ENCODE measurements around the gene SFN. TPM values are rescaled to one million over a fixed set of nuclear protein-coding genes. Genes with fewer than 3 reads are reported as not detected.
A peak's percentile ranks its signal among the peaks of the same experiment; 100 is the strongest.
"Not testable (repeated sequence)": the region's sequence is repeated elsewhere in the genome, so short reads cannot be mapped to it uniquely, and the experiment has no call there.

Gene SFN
- polyA plus RNA-seq, 3 donors = 0.65 to 1.1 (median 0.73) TPM

DNA sequence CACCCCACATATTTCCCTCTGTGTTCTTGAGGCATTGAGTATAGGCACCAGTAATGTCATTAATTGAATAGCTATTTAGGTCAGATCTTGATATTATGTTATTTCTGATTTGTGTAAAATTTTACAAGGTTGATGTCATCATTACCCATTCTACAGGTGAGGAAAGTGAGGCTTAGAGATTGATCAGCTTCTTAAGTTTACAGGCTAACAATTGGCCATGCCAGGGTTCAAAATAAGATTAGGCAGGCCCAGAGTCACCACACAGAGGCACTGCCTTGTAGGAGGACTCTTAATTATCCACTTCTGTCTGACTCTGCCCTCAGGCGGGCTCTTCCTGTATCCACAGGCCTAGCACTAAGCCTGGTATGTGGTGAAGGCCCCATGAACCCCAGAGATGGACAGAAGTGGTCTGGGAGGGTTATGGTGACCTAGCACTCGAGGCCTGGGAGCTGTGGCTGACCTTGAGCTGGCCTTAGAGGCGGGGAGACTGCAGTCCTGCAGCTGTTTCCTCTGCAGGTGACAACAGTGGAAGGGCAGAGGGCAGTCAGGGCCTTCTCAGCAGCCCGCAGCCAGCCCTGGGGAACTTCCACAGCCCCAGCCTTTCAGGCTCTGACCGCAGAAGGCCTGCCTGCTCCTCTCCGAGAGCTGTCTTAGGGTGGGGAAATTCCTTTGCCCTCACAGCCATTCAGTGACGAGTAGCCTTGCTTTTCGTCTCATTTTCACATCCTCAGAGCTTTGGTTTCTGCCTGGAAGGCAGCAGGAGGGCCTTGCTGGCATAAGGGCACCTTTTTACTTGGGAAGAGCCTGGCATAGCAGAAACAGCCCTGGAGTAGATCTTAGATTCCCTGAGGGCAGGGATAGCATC, 24.2 kb upstream of the SFN start:
- no peak for DNase-seq

DNA sequence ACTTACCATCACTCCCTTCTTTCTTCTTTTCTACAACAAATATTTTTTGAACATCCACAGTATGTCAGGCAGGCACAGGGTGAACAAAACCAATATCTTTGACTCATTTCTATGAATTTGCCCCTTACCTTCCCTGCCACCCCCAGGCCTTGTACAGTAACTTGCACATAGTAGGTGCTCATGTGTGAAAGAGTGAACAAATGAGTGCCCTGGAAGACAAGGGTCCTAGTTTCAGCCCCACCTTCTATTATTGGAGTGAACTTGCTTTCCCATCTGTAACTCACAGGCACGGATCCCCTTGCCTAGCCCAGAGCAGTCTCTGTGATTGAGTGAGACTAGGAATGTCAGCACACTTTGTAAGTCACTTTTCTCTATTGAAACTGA, 23.6 kb upstream of the SFN start:
- DNase-seq = no peak

DNA sequence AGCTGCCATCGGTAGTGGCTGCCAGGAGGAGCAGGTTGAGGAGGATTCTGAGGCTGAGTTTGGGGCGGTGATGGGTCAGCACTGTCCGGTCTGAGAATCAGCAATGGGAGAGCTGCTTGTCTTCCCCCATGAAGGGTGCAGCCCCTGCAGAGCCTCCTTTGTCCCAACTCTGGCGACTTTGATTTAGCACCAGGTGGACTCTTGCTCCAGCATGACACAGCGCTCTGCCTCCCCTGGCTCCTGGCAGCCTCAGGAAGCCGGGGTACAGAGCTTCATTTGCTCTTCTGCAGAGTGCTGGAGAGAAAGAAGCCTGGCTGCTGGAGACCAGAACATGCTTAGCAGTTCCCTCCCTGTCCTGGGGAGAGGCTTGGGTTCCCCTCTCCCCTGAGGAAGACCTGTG, 23.2 kb upstream of the SFN start:
- no peak for DNase-seq

DNA sequence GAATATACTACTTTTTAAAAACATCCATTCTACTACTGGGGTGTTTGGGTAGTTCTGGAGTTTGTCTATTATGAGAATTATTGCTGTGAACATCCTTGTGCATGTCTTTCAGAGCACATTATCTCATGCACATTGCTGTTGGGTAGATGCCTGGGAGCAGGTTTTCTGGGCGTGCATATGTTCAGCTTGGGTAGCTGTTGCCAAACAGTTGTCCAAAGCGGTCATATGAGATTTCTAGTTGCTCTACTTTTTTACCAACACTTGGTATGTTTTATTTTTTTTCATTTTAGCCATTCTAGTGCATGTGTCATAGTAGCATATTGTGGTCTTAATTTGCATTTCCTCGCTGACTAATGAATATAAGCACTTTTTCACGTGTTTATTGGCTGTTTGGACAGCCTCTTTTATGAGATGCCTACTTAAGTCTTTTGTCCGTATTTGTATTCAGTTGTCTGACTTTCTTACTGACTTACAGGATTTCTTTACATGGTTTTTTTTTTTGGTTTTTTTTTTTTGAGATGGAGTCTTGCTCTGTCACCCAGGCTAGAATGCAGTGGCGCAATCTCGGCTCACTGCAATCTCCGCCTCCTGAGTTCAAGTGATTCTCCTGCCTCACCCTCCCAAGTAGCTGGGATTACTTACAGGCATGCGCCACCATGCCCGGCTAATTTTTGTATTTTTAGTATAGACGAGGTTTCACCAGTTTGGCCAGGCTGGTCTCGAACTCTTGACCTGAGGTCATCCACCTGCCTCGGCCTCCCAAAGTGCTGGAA, 18.3 kb upstream of the SFN start:
- no peak for DNase-seq

DNA sequence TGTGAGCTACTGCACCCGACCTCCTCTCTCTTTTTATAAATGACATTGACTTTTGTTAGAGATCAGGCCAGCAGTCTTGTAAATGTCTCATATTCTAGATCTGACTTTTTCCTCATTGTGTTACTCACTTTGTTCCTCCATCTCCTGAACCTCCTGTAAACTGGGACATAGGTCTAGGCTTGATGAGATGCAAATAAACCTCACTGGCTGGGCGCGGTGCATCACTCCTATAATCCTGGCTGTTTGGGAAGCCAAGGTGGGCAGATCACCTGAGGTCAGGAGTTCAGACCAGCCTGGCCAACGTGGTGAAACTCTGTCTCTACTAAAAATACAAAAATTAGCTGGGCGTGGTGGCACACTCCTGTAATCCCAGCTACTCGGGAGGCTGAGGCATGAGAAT, 15.1 kb upstream of the SFN start:
- DNase-seq = not testable (repeated sequence)

DNA sequence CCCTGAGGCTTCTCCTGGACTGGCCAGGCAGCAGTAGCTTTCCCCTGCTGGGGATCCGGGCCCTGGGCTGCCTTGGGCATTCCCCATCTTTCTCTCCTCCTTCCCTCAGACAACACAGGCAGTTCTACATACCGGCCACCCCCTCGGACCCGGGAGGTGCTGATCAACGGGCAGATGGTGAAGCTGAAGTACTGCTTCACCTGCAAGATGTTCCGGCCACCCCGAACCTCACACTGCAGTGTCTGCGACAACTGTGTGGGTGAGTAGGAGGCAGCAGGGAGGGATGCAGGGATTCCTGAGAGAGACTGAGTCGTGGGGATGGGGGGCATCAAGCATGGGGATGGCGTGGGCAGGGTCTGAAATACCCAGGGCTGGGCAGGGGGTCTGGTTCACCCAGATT, 14.4 kb upstream of the SFN start:
- no peak for DNase-seq

DNA sequence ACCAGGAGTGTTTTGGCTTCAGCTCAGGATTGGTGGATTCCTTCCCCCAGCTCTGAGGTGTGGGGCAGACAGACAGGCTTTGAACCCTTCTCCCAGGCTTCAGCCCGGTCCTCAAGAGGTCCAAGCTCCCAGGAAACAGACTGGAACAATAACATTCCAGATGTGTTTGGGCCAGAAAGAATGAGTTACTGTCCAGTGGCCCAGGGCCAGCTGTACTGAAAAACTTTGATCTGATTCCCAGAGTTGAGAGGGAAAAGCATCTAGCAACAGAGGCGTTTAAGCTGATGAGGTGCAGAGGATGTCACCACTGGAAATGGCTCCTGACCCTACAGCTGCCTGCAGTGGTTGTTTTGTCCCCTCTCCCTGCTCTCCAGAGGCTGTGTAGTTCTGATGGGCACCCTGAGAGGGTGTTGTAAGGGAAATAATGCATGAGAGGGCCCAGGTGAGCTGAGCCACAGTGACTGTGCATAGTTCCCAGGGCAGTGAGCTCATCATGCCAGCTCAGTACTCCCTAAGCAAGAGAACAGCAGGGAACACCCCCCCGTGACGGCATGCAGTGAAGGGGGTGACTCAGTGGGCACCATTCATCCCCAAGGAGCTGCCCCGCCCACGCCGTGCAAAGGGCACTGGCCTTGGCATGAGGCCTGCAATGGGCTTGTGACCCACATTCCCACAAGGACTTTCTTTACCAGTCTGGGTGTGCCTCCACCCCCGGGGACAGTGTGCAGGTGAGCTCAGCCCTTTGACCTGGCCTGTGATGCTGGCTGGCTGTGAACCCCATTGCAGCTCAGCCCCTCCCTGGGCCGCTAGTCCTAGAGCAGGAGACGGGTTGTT, 13.8 kb upstream of the SFN start:
- DNase-seq = no peak

DNA sequence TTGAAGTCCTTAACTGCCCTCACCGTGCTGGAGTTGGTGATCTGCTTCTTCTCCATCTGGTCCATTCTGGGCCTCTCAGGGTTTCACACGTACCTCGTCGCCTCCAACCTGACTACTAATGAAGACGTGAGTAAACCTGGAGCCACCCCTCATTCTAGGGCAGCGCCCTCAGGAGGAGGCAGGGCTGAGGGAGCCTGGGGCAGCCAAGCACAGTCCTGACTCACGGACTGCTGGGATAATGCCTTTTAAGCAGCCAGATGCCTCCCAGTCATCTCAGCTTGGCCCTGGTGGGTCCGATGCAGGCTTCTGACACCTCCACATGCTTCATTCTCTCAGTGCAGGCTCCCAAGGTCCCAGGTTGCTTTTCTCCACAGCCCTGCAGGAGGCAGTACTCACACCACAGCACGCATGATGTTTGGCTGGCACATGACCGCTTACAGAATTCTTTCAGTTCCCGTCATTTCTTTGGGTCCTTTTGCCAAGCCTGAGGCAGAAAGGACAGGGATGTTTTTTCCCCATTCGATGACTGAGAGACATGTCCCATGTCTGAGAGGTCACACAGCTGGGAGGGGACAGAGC, 11.8 kb upstream of the SFN start:
- DNase-seq = no peak

DNA sequence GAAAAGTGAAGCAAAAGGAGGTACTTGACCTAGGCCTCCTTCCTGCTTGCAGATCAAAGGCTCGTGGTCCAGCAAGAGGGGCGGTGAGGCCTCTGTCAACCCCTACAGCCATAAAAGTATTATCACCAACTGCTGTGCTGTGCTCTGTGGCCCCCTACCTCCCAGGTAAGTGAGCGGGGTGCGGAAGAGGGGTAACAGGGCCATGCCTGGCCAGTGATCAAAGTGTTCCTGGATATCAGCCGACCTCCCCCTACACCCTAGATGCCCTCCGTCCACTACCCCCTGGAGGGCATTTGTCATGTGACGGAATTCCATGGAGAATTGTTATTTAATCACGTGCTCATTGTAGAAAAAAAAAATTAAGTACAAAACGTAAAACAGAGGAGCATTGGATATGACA, 10.2 kb upstream of the SFN start:
- no peak for DNase-seq

DNA sequence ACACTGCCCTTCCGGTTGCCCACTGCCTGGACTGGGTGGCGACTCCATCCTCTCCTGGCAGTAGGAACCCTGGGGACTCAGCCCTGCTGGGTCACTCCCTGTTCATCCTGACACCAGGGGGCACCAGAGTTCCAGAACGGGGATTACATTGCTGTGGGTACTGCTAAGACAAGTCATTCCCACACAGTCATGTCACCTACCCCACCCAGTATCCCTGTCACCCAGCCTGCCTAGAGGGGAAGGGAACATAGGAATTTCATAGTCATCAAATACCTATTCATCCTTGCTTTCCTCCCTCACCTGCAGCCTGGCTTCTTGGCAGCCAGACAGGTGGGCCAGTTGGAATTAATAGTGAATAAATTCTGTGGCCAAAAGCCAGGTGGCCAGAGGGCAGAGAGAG, 9.8 kb upstream of the SFN start:
- DNase-seq = peak; percentile 66

DNA sequence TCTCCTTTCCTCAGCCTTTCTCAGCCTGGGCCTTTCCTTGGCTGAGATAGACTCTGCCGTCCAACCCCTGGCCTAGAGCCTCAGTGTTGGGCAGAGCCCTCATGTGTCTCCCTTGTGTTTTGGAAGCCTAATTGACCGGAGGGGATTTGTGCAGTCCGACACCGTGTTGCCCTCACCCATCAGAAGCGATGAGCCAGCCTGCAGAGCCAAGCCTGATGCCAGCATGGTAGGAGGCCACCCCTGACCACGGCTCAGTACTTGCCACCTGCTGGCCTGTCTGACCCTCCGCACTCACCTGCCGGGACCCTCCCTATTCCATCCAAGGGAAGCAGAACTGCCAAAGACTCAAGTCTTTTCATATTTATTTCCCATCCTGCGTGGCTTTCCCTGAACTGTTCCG, 9.3 kb upstream of the SFN start:
- no peak for DNase-seq

DNA sequence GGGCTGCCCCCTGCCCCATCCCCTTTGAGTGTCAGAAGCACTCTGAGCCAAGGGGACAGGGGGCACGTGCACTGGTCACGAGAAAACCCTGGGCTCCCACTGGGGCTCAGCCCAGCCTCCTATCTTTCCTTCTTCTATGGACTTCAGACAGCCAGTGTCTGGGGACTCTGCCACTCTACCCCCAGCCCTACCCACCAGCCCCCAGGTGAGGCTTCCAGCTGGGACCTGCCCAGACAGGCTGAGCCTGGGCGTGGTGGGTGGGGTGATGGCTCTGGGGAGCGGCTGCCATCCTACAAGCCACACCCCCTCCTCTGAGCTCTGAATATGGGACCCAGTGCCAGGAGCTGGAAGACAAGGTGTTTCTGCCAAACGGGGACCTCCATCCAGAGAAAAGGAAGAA, 8.0 kb upstream of the SFN start:
- DNase-seq = no peak

DNA sequence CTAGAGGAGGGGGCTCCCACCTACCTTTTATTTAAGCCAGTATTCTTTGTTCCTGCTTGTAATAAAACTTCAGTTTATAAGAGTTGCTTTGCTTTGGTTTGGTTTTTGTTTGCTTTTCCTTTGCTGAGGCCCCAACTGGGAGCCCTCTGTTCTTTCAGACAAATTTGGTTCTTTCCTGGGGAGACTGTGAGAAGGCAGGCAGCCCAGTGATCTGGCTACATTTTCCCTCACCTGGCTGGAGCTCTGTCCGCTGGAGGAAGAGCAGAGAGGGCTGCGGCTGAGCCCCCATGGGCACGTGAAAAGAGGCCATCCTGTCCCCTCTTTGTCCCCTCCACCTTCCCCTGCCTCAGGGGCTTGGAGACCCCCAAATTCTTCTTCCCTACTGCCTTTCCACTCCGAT, 7.3 kb upstream of the SFN start:
- DNase-seq = no peak

DNA sequence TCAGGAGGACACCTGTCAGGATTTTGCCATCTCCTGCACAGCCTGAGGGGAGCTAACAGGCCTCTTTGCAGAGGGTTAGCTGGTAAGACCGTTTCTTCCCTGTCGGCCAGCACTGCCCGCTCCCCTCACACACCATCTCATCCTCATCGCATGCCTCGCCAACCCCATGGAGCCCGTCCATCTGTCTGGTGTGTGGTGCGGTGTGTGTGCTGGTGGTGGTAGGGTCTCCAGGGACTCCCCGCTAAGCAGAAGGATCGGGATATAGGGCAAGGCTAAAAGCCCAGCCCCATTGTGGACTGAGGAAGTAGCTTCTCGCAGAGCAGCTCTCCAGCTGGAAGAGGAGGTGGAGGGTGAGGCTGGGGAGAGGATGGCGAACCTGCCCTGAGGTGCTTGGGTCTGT, 6.8 kb upstream of the SFN start:
- no peak for DNase-seq

DNA sequence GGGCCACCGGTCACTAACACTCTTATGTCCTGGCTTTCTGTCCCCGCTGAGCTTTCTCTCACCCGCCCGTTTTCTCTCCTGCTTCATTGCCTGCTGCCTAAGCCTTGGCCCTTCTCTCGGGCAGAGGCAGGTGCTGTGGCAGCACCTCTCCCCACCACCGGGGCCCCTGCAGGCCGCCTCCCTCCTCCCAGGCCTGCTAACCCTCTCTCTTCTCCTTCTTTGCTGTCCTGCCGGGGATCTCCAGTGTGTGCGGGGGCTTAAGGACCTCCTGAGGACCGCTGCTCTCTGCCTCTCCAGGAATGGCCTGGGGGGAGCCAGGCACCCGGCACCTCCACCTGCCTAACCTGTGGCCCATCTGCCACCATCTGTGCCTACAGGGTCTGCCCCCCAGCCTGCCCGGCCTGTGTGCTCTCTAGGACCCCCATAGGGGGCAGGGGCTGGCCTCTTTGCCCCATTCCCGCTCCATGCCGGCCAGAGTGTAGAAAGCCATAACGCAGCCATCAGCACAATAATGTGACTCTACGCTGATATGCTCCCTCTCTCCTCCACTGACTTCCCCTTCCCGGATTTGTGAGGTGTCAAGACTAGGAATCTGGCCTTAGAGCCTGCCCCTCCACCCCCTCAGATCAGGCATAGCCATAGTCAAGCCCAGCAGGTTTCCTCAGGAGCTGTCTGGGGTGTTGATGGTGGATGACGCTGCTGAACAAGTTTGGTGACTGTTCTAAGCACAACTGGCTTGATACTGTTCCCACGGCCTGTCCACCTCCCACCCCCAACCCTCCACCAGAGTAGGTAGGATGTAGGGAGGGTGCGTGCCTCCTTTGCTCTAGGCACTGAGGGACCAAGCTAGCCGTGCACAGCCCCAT, 6.1 kb upstream of the SFN start:
- DNase-seq = no peak

DNA sequence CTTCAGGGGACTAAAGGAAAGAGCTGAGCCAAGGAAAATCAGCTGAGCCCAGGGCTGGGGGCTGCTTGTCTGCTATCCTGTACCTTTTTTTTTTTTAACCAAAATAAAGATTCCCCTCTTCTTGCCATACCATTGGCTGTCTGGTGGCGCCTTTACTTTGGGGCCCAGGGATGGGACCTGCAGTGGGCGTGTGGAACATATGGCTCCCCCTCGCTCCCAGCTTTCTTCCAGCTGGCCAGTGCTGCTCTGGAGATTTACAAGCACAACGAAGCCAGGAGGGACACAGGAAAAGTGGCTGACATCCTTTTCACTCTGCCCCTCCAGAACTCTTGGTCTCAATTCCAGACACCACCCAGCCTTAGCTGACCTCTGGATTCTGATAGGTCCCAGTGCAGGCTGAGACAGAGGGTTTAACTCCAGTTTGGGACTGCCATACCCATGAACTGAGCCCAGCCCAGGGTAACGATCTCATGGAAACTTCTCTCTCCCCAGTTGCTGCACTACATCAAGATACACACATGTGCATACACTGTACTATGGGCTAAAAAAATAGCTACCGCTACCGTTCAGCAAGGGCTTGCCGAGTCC, 5.4 kb upstream of the SFN start:
- DNase-seq = no peak

DNA sequence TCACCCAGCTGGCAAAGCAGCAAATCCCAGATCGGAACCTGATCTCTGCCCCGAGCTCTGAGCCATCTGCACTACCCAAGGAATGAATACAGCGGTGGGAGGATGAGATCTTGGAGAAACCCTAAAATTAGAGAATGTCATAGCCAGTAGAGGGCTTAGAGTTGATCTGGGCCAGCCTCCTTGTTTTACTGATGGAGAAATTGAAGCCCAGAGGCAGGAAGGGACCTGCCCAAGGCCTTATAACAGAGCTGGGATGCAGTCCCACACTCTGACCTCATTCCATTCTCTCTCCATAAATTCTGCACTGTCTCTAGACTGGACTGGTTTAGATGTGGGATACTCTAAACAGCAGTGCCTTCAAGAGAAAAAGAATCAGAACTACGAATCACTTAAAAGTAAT, 4.8 kb upstream of the SFN start:
- DNase-seq = no peak

DNA sequence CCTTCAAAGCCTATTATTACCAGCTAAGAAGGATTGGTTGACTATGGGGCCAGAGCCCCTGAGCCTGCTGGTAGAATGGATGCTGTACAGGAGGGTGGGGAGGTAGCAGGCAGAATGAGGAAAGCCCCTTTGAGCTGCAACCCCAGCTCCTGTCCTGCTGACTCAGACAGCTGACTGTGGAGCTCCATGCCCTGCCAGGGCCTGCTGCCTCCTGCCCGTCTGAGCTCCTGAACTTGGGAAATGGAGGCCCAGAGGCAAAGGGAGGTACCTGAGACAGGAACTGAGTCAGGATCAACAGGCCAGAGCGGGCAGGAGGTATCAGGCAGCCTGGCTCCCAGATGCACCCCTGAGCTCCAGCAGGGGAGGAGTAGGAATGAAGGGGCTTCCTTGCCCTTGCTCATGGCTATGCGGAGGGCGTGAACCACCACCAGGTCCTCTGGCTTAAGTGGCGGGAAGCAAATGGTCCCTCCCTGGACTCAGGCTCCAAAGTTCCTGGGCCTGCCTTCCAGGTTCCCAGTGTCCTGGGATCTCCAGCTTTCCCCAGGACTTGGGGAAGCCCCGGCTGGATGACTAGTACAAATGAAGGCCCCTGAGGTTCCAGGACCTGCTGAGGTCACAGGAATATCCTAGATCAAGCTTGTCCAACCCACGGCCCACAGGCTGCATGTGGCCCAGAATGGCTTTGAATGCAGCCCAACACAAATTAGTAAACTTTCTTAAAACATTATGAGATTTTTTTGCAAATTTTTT, 3.9 kb upstream of the SFN start:
- no peak for DNase-seq

DNA sequence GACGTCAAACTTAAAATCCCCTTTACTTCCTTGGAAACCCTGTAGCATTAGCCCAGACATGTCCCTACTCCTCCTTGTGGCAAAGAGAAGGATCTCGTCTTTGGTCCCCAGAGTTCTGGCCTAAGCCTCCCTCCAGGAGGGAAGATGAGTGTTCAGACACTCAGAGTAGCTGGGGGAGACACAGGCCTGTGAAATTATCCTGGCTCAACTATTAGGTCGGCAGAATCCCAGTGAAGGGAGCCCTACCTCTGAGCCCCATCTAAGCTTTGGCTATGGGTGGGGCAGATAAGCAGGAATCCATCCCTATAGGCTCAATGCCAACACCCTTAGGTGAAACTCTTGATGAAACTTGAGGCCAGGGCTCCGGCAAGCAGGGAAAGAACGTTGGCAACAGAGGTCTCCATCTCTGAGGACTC, 1.7 kb upstream of the SFN start:
- DNase-seq = no peak

DNA sequence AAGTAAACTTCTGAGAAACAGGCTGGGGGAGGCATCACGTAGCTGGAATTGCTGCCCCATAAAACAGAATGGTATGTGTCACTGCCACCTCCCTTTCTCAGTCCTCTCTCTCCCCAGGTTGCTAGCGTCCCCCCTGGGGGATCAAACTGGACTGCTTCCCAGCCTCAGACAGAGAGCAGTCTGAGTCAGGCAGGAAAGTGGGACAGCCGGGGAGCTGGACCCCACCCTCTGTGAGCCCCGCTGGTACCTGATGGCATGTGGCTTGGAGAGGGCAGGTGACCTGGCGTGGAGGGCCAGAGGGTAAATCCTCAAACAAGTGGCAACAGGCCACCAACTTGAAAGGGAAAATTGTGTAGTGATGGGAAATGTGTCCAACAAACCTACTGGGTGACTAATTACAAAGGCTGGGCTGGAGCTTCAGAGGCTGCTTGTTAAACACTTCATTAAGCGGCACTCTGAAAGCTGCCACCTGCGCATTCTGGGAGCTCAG, 1.0 kb upstream of the SFN start:
- DNase-seq = no peak
